Kidney epithelial cell (primary cell): ENCODE measurements around the gene TEX48. TPM values are rescaled to one million over a fixed set of nuclear protein-coding genes. Genes with fewer than 3 reads are reported as not detected.

Source experiments
- DNase-seq: peaks from one replicate; pipeline ENCODE4 v3.0.0-alpha.2; 2010; ENCODE audit warnings: low read depth
- H3K27me3 ChIP-seq: 2 replicates; pipeline ENCODE4 v1.6.0; 2011; ENCODE audit warnings: low read length; ENCODE audit not compliant: control insufficient read depth, insufficient read depth
- H3K36me3 ChIP-seq: 2 replicates; pipeline ENCODE4 v1.5.1; 2011; ENCODE audit warnings: low read length; ENCODE audit not compliant: control insufficient read depth, insufficient read depth
- H3K4me3 ChIP-seq: 2 replicates; pipeline ENCODE4 v1.5.1; 2011; ENCODE audit warnings: low read depth, mild to moderate bottlenecking, control low read depth, low read length
- total RNA-seq: library from RNA; depleted of rRNA; stranded (reverse); fragments of >200 nt; gene quantifications from 2 replicates; pipeline ENCODE4 v1.2.3, GENCODE V29; 2015
- TF ChIP-seq, protein P1 (sequence below): IDR thresholded peaks from 2 replicates; pipeline ENCODE4 v1.5.1; 2011; ENCODE audit warnings: mild to moderate bottlenecking, moderate library complexity, low read length, control low read depth, inconsistent platforms; ENCODE audit not compliant: insufficient read depth, poor library complexity, severe bottlenecking

TEX48 gene
- total RNA-seq, 1 donor from 2014 or later: not detected

DNA sequence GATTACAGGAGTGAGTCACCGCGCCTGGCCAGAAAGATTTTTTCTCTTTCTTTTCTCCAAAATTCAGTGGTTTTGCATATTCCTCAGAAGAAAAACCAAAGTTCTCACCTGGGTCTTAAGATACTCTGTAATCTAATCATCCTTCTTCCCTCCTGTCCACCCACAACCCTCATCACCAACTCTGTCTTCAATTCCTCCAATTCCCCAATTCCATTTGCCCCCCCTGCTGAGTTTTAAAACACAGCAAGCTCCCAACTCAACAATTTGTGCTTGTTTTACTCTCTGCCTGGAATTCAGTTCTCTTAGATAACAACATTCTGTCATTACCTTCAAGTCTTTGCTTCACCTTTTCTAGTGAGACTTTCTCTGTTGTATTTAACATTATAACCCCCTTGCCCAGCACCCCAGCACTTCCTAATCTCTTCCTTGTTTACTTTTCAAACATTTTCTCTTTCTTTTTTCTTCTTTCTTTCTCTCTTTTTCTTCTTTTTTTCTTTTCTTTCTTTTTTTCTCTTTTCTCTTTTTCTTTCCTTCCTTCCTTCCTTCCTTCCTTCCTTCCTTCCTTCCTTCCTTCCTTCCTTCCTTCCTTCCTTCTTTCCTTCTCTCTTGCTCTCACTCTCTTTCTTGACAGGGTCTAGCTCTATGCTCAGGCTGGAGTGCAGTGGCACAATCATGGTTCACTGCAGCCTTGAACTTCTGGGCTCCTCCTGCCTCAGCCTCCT, 7.8 kb downstream of the TEX48 start:
- Histone ChIP-seq H3K36me3 (no peaks in the 10 kb centered on the region), H3K4me3 (no peak overlapping the region), H3K27me3 (no peaks in the 10 kb centered on the region)
- TF ChIP-seq, protein P1, sequence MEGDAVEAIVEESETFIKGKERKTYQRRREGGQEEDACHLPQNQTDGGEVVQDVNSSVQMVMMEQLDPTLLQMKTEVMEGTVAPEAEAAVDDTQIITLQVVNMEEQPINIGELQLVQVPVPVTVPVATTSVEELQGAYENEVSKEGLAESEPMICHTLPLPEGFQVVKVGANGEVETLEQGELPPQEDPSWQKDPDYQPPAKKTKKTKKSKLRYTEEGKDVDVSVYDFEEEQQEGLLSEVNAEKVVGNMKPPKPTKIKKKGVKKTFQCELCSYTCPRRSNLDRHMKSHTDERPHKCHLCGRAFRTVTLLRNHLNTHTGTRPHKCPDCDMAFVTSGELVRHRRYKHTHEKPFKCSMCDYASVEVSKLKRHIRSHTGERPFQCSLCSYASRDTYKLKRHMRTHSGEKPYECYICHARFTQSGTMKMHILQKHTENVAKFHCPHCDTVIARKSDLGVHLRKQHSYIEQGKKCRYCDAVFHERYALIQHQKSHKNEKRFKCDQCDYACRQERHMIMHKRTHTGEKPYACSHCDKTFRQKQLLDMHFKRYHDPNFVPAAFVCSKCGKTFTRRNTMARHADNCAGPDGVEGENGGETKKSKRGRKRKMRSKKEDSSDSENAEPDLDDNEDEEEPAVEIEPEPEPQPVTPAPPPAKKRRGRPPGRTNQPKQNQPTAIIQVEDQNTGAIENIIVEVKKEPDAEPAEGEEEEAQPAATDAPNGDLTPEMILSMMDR: no peak
- DNase-seq: no peak

DNA sequence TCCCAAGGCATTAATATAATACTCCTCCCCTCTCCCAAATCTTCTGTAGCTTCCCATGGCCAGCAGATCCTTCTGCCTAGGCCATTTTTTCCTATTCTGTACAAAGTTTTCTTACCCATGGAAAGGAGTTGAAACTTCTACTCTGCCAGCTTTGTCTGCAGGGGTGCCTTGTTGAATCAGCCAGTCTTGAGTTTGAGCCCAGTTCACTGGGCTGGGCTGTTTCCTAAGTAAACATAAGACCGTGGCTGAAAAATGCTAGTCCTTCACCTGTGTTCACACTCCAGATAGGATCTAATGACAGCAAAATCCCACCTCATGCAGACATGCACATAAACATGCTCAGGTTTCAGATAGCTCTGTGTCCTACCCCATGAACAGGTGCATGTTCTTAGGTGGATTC, 10.4 kb downstream of the TEX48 start:
- Histone ChIP-seq H3K4me3 (no peak overlapping the region), H3K36me3 (no peaks in the 10 kb centered on the region), H3K27me3 (no peaks in the 10 kb centered on the region)
- TF ChIP-seq, protein P1: no peak
- DNase-seq: no peak

DNA sequence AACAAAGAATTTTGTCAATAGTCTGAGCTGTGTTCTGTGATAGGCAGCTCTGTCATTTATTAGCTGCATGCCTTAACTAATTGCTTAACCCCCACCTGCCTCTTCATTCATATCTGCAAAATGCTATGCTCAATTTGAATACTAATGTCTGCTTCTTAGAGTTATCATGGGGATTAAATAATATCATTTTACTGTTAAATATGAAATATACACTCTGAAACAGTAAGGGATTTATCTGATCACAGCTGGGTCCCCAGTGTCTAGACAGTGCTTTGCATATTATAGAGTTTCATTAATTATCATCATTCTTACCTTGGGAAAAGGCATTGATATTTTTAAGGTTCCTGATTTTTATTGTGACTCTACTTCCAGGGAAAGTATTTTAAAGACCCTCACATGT, 12.0 kb downstream of the TEX48 start:
- no peaks in the 10 kb centered on the region for H3K36me3 ChIP-seq
- TF ChIP-seq, protein P1: no peak
- DNase-seq: no peak
- H3K4me3 ChIP-seq: no peak overlapping the region
- H3K27me3 ChIP-seq: no peaks in the 10 kb centered on the region

DNA sequence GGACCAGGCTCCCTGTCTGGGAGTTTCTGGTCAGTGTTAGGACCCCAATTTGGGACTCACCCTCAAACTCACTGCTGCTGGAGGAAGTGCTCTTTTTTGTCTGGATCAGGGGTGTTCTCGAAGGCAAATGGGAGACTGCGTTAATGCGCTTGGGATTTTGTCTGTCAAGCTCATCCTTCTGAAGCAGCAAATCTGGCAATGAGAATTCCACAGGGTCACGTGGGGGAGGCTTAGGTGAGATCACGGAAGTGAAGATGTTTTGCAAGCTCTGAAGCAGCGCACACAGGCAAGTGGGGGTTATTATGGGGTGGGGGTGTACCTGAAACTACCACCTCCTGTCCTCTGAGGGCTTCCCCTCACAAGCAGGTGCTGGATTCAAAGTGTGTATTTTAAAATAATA, 13.8 kb downstream of the TEX48 start:
- Histone ChIP-seq H3K36me3 (no peaks in the 10 kb centered on the region), H3K27me3 (no peaks in the 10 kb centered on the region), H3K4me3 (no peak overlapping the region)
- no peak for DNase-seq
- TF ChIP-seq, protein P1: no peak

DNA sequence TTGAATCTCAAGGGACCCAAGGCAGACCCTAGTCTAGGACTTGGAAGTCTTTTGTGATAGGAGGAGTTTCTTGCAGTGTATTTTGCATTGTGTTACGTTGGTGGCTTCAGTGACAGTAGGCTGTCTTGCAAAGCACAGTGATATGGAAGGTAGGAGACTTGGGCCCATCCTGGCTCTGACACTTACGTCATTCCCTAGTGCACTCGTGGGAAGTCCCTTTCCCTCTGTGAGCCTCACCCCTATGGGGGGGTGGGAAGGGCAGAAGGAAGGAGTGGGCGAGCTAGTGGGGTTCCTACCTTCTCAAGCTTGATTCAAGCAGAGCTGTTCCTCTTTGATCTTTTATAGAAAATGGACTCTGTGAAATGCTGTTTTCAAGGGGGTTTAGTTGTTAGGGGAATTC, 15.1 kb downstream of the TEX48 start:
- no peaks in the 10 kb centered on the region for H3K36me3 ChIP-seq
- no peaks in the 10 kb centered on the region for H3K27me3 ChIP-seq
- no peak for DNase-seq
- TF ChIP-seq, protein P1: no peak
- no peak overlapping the region for H3K4me3 ChIP-seq

DNA sequence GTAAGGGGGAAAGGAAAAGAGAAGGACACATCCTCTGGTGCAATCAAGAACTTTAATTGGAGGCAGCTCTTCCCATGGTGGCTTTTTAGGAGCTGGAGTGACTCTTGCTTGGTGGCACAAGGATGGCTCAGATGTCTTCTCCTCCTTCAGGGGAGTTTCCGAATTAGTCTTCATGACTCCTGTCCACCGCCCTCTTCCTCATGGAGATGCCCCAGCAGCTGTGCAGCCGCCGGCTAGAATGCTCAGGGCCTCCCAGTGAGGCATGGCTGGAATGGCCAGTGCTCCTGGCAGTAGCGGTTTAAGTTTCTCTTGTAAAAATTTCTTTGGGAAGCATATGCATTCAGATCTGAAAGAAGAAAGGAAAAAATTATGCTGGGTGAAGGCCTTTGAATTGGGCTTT, 15.6 kb downstream of the TEX48 start:
- TF ChIP-seq, protein P1: no peak
- H3K27me3 ChIP-seq: no peaks in the 10 kb centered on the region
- no peak for DNase-seq
- no peaks in the 10 kb centered on the region for H3K36me3 ChIP-seq
- no peak overlapping the region for H3K4me3 ChIP-seq
